Hematopoietic multipotent progenitor cell treated with erythropoietin and hydrocortisone succinate and interleukin-3 and kit ligand, for 4 days (in vitro differentiated cells): Measurements from ENCODE around the gene LRCH3.

Experiments used
- DNase-seq: peaks from one replicate; pipeline ENCODE4 v3.0.0-alpha.2; 2015

Gene LRCH3

DNA sequence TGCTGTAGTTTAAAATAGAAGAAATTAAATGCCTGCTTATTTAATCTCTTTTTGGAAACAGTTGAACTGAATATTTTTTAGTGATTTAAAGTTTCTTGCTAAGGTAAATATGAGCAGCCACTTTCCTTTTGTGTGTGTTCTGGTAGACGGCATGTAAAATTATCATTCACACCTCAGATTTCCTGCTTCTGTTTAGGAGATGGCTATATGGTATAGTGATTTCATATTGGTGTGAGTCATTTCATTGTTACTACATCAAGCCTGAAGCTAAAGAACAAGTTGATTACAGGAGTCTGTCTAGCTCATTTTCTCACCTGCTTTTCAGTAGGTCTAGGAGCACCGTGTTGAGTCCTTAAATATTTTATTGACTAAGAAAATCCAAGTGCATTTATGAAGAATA lies 2.2 kb downstream of the LRCH3 start:
- DNase-seq, result peak; percentile 44

- no peak for DNase-seq
Observed at GRCh38 chr3:197794115-197794514, 3.1 kb downstream of the LRCH3 start.

GRCh38 chr3:197795200-197795599 lies 4.1 kb downstream of the LRCH3 start:
- DNase-seq, result no peak

- no peak for DNase-seq
Observed at GRCh38 chr3:197796087-197796486, 5.0 kb downstream of the LRCH3 start.

- peak; percentile 25 for DNase-seq
Observed at GRCh38 chr3:197798863-197799262, 7.8 kb downstream of the LRCH3 start.

GRCh38 chr3:197800379-197800778 lies 9.3 kb downstream of the LRCH3 start:
- DNase-seq, result no peak

DNA sequence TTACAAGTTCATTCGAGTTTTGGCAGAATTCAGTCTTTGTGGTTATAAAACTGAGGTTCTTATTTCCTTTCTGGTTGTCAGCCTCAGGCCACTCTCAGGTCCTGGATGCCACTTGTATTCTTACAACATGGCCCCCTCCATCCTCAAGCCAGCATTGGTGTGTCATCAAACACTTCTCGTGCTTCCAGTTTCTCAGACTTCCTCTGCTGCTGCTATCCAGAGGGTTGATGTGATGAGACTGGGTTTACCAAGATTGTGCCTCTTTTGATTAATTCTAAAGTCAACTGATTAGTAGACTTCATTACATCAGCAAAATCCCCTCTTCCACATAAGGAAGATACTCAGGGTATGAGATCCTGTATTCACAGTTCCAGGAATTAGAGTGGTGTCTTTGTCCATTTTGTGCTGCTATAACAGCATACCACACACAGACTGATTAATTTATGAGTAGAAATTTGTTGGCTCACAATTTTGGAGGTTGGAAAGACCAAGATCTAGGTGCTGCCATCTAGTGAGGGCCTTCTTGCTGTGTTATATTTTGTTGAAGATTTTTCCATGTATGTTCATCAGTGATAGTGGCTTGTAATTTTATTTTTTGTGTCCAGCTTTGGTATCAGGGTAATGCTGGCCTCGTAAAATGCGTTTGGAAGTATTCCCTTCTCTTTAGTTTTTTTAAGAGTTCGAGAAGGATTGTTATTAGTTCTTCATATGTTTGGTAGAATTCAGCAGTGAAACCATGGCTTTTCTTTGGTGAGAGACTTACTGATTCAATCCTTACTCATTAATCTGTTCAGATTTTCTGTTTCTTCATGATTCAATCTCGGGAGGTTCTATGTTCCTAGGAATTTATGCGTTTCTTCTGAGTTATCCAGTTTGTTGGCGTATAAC lies 11.1 kb downstream of the LRCH3 start:
- DNase-seq, result peak; percentile 74

DNA sequence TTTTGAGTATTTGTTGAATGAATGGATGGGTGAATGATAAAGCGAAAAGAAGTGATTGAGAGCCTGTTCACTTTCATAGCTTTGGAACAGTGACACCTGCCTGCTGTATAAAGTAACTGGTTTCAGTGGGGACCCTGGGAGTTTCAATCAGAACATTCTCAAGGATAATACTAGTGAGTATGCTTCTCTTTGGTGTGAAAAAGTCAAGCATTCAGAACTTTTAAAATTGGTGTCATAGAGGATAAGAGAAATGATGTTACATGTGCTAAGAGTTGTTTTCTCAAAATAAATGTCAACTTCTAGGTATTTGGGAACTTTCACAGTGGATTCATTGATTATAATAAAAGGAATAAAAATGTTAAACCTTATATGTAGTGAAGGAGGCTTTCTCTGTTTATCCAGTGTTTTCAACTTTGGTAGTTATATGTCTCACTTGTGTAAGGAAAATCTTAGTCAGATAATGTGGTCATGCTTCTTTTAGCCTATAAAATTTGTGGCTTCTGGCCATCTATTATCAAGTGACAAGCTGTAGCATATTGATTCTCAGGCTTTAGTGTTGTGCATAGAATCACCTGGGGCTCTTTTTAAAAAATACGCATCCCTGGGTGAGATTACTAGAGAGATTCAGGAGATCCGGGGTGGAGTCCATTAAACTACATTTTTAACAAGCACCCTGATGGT lies 11.9 kb downstream of the LRCH3 start:
- DNase-seq, result peak; percentile 38

- peak; percentile 65 for DNase-seq
Observed at GRCh38 chr3:197804511-197804910, 13.5 kb downstream of the LRCH3 start.

GRCh38 chr3:197807969-197808587 lies 17.0 kb downstream of the LRCH3 start:
- no peak for DNase-seq

DNA sequence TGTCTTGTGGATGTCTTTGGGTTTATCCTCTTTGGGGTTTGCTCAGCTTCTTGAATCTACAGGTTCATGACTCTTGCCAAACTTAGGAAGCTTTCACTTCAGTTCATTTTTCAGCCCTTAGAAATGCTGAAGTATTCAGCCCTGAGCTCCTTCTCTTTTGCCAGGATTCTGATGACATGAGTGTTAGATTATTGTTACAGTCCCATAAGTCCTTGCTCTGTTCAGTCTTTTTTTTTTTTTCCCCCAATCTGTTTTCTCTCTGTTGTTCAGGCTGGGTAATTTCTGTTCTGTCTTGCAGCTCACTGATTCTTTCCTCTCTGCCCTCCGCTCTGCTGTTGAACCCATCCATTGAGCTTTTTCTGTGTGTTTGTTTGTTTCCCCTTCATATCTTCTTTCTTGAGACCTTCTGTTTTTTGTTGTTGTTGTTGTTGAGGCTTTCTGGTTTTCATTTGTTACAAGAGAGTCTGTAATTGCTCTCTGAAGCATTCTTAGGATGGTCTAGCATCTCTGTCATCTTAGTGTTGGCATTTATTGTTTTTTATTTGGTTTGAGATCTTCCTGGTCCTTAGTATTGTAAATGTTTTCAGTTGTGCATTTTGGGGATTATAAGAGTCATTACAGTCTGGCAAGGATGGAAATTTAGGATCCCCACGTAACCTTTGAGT lies 18.4 kb downstream of the LRCH3 start:
- DNase-seq, result no peak

- DNase-seq, result no peak
Observed at GRCh38 chr3:197810901-197811300, 19.8 kb downstream of the LRCH3 start.

DNA sequence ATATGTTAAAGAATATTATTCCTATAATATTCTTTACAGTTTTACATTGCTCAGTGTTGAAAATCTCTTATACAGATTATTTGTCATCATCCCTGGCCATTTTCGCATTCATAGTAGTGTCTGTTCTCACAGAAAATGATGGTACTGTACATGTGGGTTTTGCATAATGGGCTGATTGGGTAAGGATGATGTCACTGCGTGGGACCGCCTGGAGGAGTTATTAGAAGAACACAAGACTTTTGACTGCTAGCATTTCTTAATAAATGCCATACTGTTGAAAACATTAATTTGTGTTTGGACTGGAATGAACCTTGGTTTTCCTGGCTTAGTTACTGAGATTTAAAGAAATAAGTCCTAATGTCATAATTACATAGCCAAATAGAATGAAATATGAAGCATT lies 20.3 kb downstream of the LRCH3 start:
- no peak for DNase-seq

GRCh38 chr3:197814372-197814771 lies 23.3 kb downstream of the LRCH3 start:
- no peak for DNase-seq

DNA sequence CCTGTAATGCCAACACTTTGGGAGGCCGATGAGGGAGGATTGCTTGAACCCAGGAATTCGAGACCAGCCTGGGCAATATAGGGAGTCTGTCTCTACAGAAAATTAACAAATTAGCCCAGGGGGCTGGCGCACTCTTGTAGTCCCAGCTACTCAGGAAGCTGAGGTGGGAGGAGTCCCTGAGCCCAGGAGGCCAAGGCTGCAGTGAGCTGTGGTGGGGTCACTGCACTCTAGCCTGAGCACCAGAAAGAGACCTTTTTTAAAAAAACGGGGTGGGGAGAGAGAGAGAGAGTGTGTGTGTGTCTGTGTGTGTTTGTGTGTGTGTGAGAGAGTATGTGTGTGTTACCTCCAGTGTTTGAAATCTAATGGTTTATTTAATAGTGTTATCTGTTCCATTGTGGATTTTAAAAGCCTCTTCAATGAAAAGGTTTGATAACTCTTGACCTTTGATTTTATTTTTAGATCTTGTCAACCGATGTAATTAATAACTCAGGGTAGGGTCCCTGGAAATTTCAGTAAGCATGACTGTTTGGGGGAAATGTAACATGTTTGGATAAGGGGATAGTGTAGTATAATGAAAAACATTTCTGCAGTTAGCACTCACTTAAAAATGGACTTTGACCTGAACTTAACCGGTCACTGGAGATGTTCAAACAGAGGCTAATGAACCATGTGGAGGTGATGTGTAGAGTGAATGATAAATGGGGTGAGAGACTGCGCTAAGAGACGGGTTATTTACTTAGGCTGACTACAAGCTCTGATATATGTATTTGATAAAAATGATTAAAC lies 29.7 kb downstream of the LRCH3 start:
- DNase-seq, result no peak

DNA sequence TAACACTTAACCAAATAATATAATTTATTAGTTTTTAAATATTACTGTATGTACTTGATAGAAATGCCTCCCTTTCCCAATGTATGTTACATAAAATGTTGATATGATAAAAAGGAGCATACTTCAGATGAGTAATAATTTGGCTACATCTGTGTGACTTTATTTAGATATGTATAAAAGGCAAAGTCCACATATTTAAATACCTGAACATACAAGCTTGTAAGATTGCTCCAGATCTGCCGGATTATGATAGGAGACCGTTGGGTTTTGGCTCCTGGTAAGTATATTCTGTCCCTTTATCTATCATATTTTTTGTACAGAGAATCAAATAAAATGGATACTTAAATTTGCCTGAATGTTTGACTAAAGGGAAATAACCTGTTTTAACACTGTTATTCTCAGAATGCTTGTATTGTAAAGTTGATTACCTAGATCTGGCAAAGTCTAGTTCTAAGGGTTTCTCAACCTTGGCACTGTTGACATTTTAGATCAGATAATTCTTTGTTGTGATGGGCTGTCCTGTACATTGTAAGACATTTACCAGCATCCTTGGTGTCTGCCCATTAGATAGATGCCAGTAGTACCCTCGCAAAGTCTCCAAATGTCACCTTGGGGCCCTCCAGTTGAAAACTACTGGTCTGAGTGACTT lies 38.5 kb downstream of the LRCH3 start:
- no peak for DNase-seq

DNA sequence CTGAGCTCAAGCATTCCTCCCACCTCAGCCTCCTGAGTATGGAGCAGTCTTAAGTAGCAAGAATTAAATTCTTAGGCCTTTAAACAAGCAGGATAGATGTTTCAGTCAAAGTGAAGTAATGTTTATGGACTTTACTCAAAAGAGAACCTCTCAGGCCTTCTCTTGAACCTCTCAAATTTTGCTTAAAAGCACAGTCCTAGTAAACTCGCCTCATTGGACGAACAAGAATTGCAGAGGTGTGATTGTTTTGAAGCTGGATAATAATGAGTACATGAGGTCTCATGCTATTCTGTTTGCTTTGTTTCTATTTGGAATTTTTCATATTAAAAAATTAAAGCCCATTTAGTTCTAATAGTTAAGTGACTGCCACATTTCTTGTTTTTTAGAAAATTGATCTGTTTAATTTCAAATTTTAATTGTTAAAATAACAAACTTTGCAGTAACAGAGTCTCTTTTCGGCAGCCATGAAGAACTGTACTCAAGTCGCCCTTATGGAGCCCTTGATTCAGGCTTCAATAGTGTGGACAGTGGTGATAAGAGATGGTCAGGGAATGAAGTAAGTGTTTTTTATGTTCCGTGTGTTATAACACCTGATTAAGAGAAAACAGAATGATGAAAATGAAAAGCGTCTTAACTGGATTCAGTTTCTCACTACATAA lies 39.4 kb downstream of the LRCH3 start:
- DNase-seq, result no peak

DNA sequence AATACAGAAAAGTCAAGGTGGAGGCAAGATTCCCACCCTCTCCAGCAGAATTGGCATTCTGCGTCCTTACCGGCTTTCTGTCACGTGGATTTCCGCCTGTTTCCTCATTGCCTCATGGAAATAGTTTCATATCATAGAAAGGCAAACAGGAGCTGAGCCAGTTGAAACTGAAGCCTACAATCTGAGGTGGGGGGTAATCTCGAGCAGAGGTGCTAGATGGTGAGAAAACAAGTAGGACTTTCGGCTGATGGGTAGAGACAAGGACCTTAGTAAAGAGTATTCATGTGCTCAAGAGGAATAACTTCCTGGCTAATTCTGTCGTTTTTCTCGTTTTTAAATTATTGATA lies 39.9 kb downstream of the LRCH3 start:
- no peak for DNase-seq

- DNase-seq, result no peak
Observed at GRCh38 chr3:197833930-197834715, 43.1 kb downstream of the LRCH3 start.

DNA sequence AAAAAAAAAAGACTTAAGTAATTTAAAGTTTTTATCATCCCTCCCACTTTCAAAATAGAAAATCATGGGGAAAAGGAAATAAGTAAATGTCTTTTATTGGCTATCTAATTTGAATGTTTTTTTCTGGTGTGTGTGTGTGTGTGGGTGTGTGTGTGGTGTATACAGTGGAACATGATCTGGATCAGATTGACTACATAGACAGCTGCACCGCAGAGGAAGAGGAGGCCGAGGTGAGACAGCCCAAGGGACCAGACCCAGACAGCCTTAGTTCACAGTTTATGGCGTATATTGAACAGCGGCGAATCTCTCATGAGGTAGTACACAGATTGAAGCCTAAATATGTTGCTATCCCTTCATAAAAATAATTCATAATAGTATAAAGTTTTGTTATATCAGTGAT lies 44.5 kb downstream of the LRCH3 start:
- no peak for DNase-seq

- DNase-seq, result no peak
Observed at GRCh38 chr3:197836244-197836643, 45.2 kb downstream of the LRCH3 start.
